ENCODE measurements around the gene SVBP. TPM values are rescaled to one million over a fixed set of nuclear protein-coding genes. Genes with fewer than 3 reads are reported as not detected.

SVBP gene
- total and polyA plus RNA-seq, 12 donors: 11.6 to 31.7 (median 14.5) TPM

- DNase-seq (no peak), ATAC-seq (no peak)
- Histone ChIP-seq H3K27me3 (no peaks in the 10 kb centered on the region), H3K9me3 (no peaks in the 10 kb centered on the region), H3K4me1 (peaks cover 0 to 12% (median 5%) of the 10 kb centered on the region in 9 donors), H3K4me3 (no peak overlapping the region), H3K36me3 (peaks cover 0 to 99% (median 53%) of the 10 kb centered on the region in 9 donors), H3K27ac (no peak overlapping the region)
- intact Hi-C loops (cut with DNase I): loop anchor here in 5 of 10 donors (5.0 to 10.0 kb wide), 5 partner anchors 101 to 603 kb away; partner anchors contain the start of genes FOXJ3 (in 1 of the 5), GUCA2B (in 1 of the 5) and PPIH (in 1 of the 5)
- no peak for TF ChIP-seq CTCF (IDR thresholded peaks at IDR 0.05)
These were observed 59.3 kb downstream of the SVBP start for GRCh38 chr1:42757892-42758275.

Other genes starting within 250 kb of the SVBP start
- 10 to 100 TPM; 15.2 to 23.0 (median 18.3) TPM for gene PPIH, start 159.0 kb downstream of the SVBP start, total RNA-seq
- 10 to 100 TPM; 26.6 to 38.6 TPM for gene PPIH, start 159.0 kb downstream of the SVBP start, polyA plus RNA-seq
- 100 to 1,000 TPM; 639 to 983 (median 777) TPM for gene YBX1, start 135.0 kb downstream of the SVBP start, total RNA-seq
- 1,000 to 10,000 TPM in 1 of 2 donors, 100 to 1,000 TPM in 1; 300 to 1,036 TPM for gene YBX1, start 135.0 kb downstream of the SVBP start, polyA plus RNA-seq
- not detected for gene CLDN19, start 77.2 kb downstream of the SVBP start, total RNA-seq
- under 1 TPM in 1 of 2 donors, not detected in 1; 0.06 TPM for gene CLDN19, start 77.2 kb downstream of the SVBP start, polyA plus RNA-seq
- 10 to 100 TPM in 4 of 10 donors, 1 to 10 TPM in 6; 5.0 to 18.3 (median 7.6) TPM for gene P3H1, start 50.4 kb downstream of the SVBP start, total RNA-seq
- 10 to 100 TPM; 24.2 to 31.4 TPM for gene P3H1, start 50.4 kb downstream of the SVBP start, polyA plus RNA-seq
- 10 to 100 TPM in 2 of 10 donors, 1 to 10 TPM in 8; 4.9 to 10.7 (median 8.5) TPM for gene C1orf50, start 50.1 kb downstream of the SVBP start, total RNA-seq
- gene C1orf50, start 50.1 kb downstream of the SVBP start, polyA plus RNA-seq: 1 to 10 TPM; 4.7 to 5.8 TPM
- under 1 TPM in 2 of 10 donors, not detected in 8; 0.07 to 0.09 TPM for gene TMEM269, start 32.4 kb downstream of the SVBP start, total RNA-seq
- gene TMEM269, start 32.4 kb downstream of the SVBP start, polyA plus RNA-seq: under 1 TPM in 1 of 2 donors, not detected in 1; 0.01 TPM
- 1 to 10 TPM; 2.2 to 6.1 (median 5.0) TPM for gene ERMAP, start 275 bp downstream of the SVBP start, total RNA-seq
- gene ERMAP, start 275 bp downstream of the SVBP start, polyA plus RNA-seq: 1 to 10 TPM; 1.4 to 4.0 TPM
- 1 to 10 TPM; 6.0 to 9.2 (median 7.9) TPM for gene ZNF691, start 29.2 kb upstream of the SVBP start, total RNA-seq
- 10 to 100 TPM in 1 of 2 donors, 1 to 10 TPM in 1; 6.7 to 10.1 TPM for gene ZNF691, start 29.2 kb upstream of the SVBP start, polyA plus RNA-seq
- gene SLC2A1, start 141.5 kb upstream of the SVBP start, total RNA-seq: 10 to 100 TPM in 9 of 10 donors, 1 to 10 TPM in 1; 8.2 to 63.7 (median 28.9) TPM
- gene SLC2A1, start 141.5 kb upstream of the SVBP start, polyA plus RNA-seq: 10 to 100 TPM in 1 of 2 donors, 1 to 10 TPM in 1; 6.7 to 98.7 TPM